NCI-H446 (cell line): ENCODE results near the gene PHC2.

Experiments
- DNase-seq, 2 experiments: peaks; one replicate each; lab custom pipeline; 2025; lab: John Stamatoyannopoulos, UW

Gene PHC2

GRCh38 chr1:33369764-33370163, 61.1 kb downstream of the PHC2 start:
- DNase-seq: no peak

- no peak for DNase-seq
Measured at GRCh38 chr1:33369081-33369480, 61.8 kb downstream of the PHC2 start.

GRCh38 chr1:33368431-33368830, 62.5 kb downstream of the PHC2 start:
- DNase-seq: no peak

GRCh38 chr1:33367485-33368405, 63.1 kb downstream of the PHC2 start:
- DNase-seq: peak; percentile 74 to 88

GRCh38 chr1:33366762-33367484, 64.0 kb downstream of the PHC2 start:
- no peak for DNase-seq

GRCh38 chr1:33365560-33365997, 65.3 kb downstream of the PHC2 start:
- DNase-seq: no peak

- peak in 1 of 2 experiments; percentile 73 for DNase-seq
Measured at GRCh38 chr1:33364565-33364918, 66.4 kb downstream of the PHC2 start.

- DNase-seq: no peak
Measured at GRCh38 chr1:33363470-33363861, 67.4 kb downstream of the PHC2 start.

- DNase-seq: no peak
Measured at GRCh38 chr1:33363021-33363420, 67.9 kb downstream of the PHC2 start.

GRCh38 chr1:33361532-33362235, 69.2 kb downstream of the PHC2 start:
- DNase-seq: no peak

GRCh38 chr1:33360367-33360766, 70.5 kb downstream of the PHC2 start:
- no peak for DNase-seq

- no peak for DNase-seq
Measured at GRCh38 chr1:33359931-33360330, 71.0 kb downstream of the PHC2 start.

GRCh38 chr1:33358795-33359503, 71.9 kb downstream of the PHC2 start:
- DNase-seq: no peak

- no peak for DNase-seq
Measured at GRCh38 chr1:33358114-33358794, 72.6 kb downstream of the PHC2 start.

GRCh38 chr1:33357099-33357498, 73.8 kb downstream of the PHC2 start:
- DNase-seq: no peak

- DNase-seq: no peak
Measured at GRCh38 chr1:33354707-33355316, 76.1 kb downstream of the PHC2 start.

GRCh38 chr1:33353531-33353930, 77.4 kb downstream of the PHC2 start:
- DNase-seq: no peak

- DNase-seq: no peak
Measured at GRCh38 chr1:33351281-33351660, 79.6 kb downstream of the PHC2 start.

- DNase-seq: no peak
Measured at GRCh38 chr1:33350611-33351280, 80.1 kb downstream of the PHC2 start.
